GM19463 (cell line): ENCODE results near the gene TRPM5.

Experiments
- ATAC-seq: cut with Tn5 transposase; IDR thresholded peaks from one replicate; pipeline ENCODE4 v1.9.1; 2021; ENCODE audit warnings: mild to moderate bottlenecking, moderate library complexity; ENCODE audit not compliant: unreplicated experiment

The TRPM5 gene

GRCh38 chr11:2471048-2471803, 26.9 kb upstream of the TRPM5 start:
- ATAC-seq = no peak

- no peak for ATAC-seq
Measured at GRCh38 chr11:2470495-2470894, 26.2 kb upstream of the TRPM5 start.

- ATAC-seq = no peak
Measured at GRCh38 chr11:2468363-2469235, 24.3 kb upstream of the TRPM5 start.

GRCh38 chr11:2467695-2468055, 23.4 kb upstream of the TRPM5 start:
- no peak for ATAC-seq

- no peak for ATAC-seq
Measured at GRCh38 chr11:2466869-2467694, 22.8 kb upstream of the TRPM5 start.

- no peak for ATAC-seq
Measured at GRCh38 chr11:2466069-2466801, 21.9 kb upstream of the TRPM5 start.

- no peak for ATAC-seq
Measured at GRCh38 chr11:2465202-2466068, 21.1 kb upstream of the TRPM5 start.

- no peak for ATAC-seq
Measured at GRCh38 chr11:2464451-2465165, 20.3 kb upstream of the TRPM5 start.

- ATAC-seq = no peak
Measured at GRCh38 chr11:2463766-2464277, 19.5 kb upstream of the TRPM5 start.

- no peak for ATAC-seq
Measured at GRCh38 chr11:2462986-2463765, 18.9 kb upstream of the TRPM5 start.

- ATAC-seq = no peak
Measured at GRCh38 chr11:2462543-2462985, 18.2 kb upstream of the TRPM5 start.

- ATAC-seq = no peak
Measured at GRCh38 chr11:2461956-2462542, 17.7 kb upstream of the TRPM5 start.

GRCh38 chr11:2461253-2461955, 17.1 kb upstream of the TRPM5 start:
- no peak for ATAC-seq

GRCh38 chr11:2460540-2461252, 16.4 kb upstream of the TRPM5 start:
- no peak for ATAC-seq

- no peak for ATAC-seq
Measured at GRCh38 chr11:2459796-2460531, 15.7 kb upstream of the TRPM5 start.
